SKM-1 treated with dmso at 0.1 percent for 144 hours (cell line): ENCODE results near the gene KRTAP19-1.

ENCODE experiments used
- DNase-seq: peaks from one replicate; lab custom pipeline; 2025; ENCODE audit not compliant: unreplicated experiment; lab: John Stamatoyannopoulos, UW

Gene KRTAP19-1

DNA sequence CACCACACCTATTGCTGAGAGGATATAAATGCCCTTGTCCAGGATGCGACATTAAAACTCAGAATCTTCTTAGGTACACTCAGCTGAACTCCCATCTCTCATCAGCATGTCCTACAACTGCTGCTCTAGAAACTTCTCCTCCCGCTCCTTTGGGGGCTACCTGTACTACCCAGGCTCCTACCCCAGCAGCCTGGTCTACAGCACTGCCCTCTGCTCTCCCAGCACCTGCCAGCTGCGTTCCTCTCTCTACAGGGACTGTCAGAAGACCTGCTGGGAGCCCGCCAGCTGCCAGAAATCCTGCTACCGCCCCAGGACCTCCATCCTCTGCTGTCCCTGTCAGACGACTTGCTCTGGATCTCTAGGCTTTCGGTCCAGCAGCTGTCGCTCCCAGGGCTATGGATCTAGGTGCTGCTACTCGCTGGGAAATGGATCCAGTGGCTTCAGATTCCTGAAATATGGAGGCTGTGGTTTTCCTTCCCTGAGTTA, 50.0 kb downstream of the KRTAP19-1 start, which contains the start of gene KRTAP13-4:
TSS of gene KRTAP13-4 (plus strand) at position 51 of the 486 bp plus-strand sequence. CDS start at position 107, 56 bp downstream.
- DNase-seq = no peak
